ENCODE data around the gene KCNG4.

The KCNG4 gene

GRCh38 chr16:84239909-84240308 lies at the start of gene KCNG4:
TSS of gene KCNG4 (minus strand) at chr16:84240012. CDS start at chr16:84237485, 2,527 bp downstream.
- peak; percentile 10 for DNase-seq

- DNase-seq = no peak
Measured at GRCh38 chr16:84288902-84289301, 49.1 kb upstream of the KCNG4 start.

GRCh38 chr16:84286578-84287240 lies 46.9 kb upstream of the KCNG4 start:
- DNase-seq = peak; percentile 64

- DNase-seq = no peak
Measured at GRCh38 chr16:84284154-84284722, 44.4 kb upstream of the KCNG4 start.

GRCh38 chr16:84283314-84284153 lies 43.7 kb upstream of the KCNG4 start:
- DNase-seq = no peak

- DNase-seq = no peak
Measured at GRCh38 chr16:84282533-84282932, 42.7 kb upstream of the KCNG4 start.

GRCh38 chr16:84281074-84281473 lies 41.3 kb upstream of the KCNG4 start:
- peak; percentile 46 for DNase-seq

GRCh38 chr16:84279881-84280280 lies 40.1 kb upstream of the KCNG4 start:
- no peak for DNase-seq

GRCh38 chr16:84278968-84279367 lies 39.2 kb upstream of the KCNG4 start:
- DNase-seq = no peak

GRCh38 chr16:84278333-84278732 lies 38.5 kb upstream of the KCNG4 start:
- DNase-seq = no peak

- DNase-seq = peak; percentile 80
Measured at GRCh38 chr16:84277244-84277823, 37.5 kb upstream of the KCNG4 start.

- no peak for DNase-seq
Measured at GRCh38 chr16:84275585-84276151, 35.9 kb upstream of the KCNG4 start.

GRCh38 chr16:84274515-84274914 lies 34.7 kb upstream of the KCNG4 start:
- DNase-seq = no peak

GRCh38 chr16:84272740-84273320 lies 33.0 kb upstream of the KCNG4 start:
- no peak for DNase-seq

GRCh38 chr16:84271866-84272265 lies 32.1 kb upstream of the KCNG4 start:
- no peak for DNase-seq

- no peak for DNase-seq
Measured at GRCh38 chr16:84271037-84271436, 31.2 kb upstream of the KCNG4 start.

- no peak for DNase-seq
Measured at GRCh38 chr16:84270531-84270930, 30.7 kb upstream of the KCNG4 start.

- DNase-seq = no peak
Measured at GRCh38 chr16:84270071-84270470, 30.3 kb upstream of the KCNG4 start.

GRCh38 chr16:84268291-84269040 lies 28.7 kb upstream of the KCNG4 start:
- no peak for DNase-seq

- no peak for DNase-seq
Measured at GRCh38 chr16:84267380-84267779, 27.6 kb upstream of the KCNG4 start.

- peak; percentile 79 for DNase-seq
Measured at GRCh38 chr16:84266451-84266850, 26.6 kb upstream of the KCNG4 start.

GRCh38 chr16:84262939-84263338 lies 23.1 kb upstream of the KCNG4 start:
- no peak for DNase-seq

All from hematopoietic multipotent progenitor cell treated with erythropoietin and hydrocortisone succinate and interleukin-3 and kit ligand, for 4 days (in vitro differentiated cells).